Transverse colon (tissue), 3 donors: Measurements from ENCODE around the gene GPATCH3.

Experiments
- CTCF ChIP-seq, 5 experiments: fragments of 200-600 bp in 3 of 5; fragments of 450-650 bp in 2 of 5; sonication (generic) in 3 of 5; IDR thresholded peaks; 1 replicate in 2 of 5; 2 replicates in 3 of 5; pipeline ENCODE4 v1.5.1; 2016 to 2017; ENCODE audit warnings: antibody characterized with exemption in 5 of 5, inconsistent platforms in 3 of 5, mild to moderate bottlenecking in 2 of 5, moderate library complexity in 1 of 5
- POLR2A ChIP-seq: fragments of 450-650 bp; IDR thresholded peaks from one replicate; pipeline ENCODE4 v1.6.1; 2016; ENCODE audit warnings: antibody characterized with exemption, mild to moderate bottlenecking, moderate library complexity

DNA sequence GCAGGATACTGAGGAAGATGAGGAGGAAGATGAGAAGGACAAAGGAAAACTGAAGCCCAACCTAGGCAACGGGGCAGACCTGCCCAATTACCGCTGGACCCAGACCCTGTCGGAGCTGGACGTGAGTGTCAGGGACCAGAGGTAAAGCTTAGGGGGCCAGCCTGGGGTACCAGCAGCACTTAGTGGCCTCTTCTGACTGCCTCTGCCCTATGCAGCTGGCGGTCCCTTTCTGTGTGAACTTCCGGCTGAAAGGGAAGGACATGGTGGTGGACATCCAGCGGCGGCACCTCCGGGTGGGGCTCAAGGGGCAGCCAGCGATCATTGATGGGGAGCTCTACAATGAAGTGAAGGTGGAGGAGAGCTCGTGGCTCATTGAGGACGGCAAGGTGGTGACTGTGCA lies 42.4 kb upstream of the GPATCH3 start:
- TF ChIP-seq CTCF (IDR thresholded peaks at IDR 0.05) (no peak), POLR2A (no peak)
